ENCODE results near the gene OPN1SW.

The OPN1SW gene

DNA sequence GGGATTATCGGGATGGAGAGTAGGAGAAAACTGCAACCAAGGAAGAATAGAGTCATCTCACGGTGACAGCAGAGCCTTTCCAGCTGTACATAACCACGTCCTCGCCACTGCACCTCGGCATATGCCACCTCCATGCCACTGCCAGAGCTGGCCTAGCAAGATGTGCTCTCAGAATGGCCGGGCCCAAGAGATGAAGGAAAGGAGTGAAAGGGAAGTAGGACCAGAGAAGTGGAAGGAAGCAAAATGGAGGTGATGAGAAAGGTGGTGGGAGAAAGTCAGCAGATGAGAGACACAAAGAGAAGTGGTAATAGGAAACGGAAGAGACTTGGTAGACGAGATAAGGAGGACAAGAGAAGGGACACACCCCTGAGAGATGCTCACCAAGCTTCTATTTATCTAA, 44.4 kb downstream of the OPN1SW start:
- no peak for DNase-seq

DNA sequence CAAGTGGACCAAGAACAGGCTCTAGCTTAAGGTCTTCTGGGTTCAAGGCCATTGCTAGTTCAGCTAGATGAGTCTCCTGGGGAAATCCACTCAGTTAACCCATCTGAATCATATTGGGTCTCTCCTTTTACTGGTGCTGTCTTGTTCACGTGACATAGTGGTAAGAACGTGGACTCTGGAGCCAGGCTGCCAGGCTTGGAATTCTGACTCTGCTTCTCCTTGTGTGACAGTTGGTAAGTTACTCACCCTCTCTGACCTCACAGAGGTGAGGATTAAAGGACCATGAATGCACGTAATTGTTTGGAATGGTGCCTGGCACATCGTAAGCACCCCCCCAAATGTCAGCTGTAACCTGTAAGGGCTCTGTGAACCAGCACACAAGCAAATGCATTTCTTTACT, 46.1 kb downstream of the OPN1SW start:
- no peak for DNase-seq

DNA sequence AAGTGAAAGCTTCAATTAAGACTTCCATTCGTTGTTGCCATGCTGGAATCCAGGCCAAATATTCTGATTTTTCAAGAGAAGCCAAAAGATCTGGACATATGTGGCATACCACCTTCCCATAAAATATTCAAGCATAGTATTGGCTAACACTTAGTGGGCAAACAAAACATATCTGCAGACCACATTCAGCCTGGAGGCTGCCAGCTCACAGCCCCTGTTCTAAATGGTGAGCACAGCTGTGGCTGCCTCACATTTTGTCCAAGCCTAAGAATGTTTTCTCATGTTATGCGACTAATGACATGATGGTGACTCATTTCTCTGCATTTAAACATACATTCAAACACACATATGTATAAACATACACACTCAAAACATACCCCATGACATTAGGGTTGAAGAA, 47.0 kb downstream of the OPN1SW start:
- no peak for DNase-seq

DNA sequence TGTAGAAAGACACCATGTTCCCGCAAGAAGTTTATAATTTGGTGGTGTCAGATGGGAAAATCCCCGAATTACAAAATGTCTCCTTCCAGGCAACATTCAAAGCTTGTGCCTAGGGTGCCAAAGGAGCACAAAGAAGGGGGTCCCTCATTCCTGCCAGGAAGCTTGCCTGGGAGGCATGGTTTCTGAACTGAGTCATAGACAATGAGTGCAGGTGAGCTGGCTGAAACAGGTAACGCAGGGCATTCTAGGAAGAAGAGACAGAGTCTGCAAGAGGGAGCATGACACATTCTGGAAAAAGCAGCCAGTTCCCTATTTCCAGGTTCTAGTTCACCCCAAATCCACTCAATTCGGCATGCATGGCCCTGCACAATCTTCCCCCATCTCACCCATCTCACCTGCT, 48.4 kb downstream of the OPN1SW start:
- no peak for DNase-seq

DNA sequence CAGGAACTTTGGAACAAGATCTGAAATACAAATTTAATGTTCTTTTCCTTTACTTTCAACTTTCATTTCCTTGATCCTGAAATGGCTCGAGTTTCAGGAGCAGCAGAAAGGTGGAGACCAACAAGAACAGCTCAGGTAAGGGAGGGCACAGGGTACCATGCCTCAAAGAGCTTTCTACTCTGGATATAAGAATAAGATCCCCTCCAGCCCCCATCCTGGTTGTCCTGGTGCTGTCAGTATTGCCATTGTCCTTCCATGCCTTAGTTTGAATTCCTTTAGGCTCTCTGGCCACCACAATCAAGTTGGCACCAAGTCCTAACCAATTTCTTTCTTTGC, 48.9 kb downstream of the OPN1SW start:
- DNase-seq, result no peak

DNA sequence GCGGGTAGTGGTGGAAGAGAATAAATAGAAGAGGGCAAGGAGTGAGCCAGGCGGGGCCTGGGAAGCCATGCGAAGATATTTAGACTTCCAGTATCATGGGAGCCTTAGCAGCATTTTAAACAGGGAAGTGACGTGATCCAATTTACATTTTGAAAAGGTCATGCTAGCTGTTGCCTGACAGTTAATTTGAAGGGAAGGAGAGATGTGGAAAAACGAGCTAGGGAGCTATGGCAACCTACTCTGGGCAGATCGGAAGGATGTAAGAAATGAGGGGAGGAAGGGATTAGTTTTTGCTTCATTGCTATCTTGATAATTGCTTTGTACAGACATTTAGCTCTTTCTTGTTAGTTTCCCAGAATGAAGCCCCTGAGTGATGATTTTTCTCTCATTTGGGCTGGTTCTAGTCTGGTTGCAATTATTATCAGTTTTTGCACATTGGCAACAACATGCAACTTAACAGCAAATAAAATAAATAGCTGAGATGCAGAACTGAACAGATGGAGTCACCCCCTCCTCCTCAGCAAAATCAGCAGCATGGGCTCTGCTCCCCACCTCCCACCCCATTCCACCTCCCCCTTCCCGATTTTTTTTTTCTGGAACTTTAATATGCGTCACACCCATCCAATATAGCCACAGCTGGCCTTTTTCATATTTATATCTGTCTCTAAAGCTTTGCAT, 49.4 kb downstream of the OPN1SW start:
- no peak for DNase-seq

DNA sequence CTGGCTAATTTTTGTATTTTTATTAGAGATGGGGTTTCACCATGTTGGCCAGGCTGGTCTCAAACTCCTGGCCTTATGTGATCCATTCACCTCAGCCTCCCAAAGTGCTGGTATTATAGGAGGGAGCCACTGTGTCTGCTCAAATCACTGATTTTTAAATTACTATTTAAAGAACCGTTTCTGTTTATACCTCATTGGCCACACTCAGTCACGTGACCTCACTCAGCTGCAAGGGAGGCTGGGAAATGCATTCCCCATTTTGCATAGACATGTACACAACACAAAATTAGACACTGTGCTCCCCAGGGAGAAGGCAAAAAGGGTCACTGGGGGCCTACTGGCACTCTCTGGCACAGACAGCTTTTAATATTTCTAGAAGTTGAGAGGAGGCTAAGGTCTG, 50.1 kb downstream of the OPN1SW start:
- no peak for DNase-seq

DNA sequence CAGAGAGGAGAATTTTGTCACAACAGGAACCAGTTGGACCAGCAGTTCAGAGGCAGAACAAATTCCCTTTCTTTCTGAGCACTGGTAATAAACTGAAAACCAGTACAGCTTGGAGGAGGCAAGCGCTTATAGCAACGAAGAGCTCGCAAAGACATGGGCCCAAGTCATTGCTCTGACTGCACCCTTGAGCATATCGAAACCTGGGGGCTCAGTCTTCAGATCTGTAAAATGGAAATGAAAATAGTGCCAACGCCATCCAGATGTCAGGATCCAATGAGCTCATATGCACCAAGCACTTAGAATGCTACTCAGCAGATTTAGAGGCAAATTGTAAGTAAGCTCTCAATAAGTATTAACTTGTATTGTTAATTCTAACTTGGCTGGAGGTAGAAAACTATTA, 50.9 kb downstream of the OPN1SW start:
- no peak for DNase-seq
